MM.1S (cell line): ENCODE data around the gene STX1A.

Experiments used
- EZH2 ChIP-seq: fragments of 300-600 bp; sonication (generic); optimal IDR thresholded peaks from 2 replicates; pipeline ENCODE3; 2017; ENCODE audit warnings: low read depth, mild to moderate bottlenecking, antibody characterized with exemption, low read length, mixed read lengths
- TF ChIP-seq, protein P1 (sequence below): fragments of 300-600 bp; sonication (generic); IDR thresholded peaks from 2 replicates; pipeline ENCODE4 v1.5.1; 2016; ENCODE audit warnings: antibody characterized with exemption, low read length, mixed read lengths

DNA sequence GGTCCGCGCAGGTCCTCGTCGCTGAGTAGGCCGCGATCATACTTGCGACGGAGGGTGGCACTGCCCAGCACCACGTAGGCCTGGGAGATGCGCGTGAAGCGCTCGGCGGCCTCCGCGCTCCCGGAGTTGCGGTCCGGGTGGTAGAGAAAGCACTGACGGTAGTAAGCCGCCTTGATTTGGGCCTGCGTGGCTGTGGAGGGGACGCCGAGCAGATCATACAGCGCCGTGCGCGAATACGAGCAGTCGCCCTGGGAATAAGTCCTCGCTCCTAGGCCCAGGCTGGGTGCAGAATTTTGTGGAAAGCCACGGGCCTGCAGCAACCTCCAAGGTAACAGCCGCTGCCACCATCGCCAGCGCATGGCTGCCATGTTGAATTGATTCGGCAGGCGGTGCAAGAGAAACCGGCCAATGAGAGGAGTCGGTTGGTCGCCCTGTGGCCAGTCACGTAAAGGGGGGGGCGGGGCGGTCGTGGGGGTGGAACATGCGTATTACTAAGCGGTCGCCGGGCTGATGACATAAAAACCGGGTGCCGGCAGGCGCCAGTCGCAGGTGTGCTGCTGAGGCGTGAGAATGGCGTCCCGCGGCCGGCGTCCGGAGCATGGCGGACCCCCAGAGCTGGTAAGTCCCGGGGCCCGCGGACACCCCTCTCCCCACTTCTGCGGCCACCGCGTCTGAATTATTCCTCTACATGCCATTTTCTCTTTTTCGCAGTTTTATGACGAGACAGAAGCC is 36.2 kb downstream of the STX1A start, which contains the start of the genes BUD23 and DNAJC30:
- TF ChIP-seq, protein P1, sequence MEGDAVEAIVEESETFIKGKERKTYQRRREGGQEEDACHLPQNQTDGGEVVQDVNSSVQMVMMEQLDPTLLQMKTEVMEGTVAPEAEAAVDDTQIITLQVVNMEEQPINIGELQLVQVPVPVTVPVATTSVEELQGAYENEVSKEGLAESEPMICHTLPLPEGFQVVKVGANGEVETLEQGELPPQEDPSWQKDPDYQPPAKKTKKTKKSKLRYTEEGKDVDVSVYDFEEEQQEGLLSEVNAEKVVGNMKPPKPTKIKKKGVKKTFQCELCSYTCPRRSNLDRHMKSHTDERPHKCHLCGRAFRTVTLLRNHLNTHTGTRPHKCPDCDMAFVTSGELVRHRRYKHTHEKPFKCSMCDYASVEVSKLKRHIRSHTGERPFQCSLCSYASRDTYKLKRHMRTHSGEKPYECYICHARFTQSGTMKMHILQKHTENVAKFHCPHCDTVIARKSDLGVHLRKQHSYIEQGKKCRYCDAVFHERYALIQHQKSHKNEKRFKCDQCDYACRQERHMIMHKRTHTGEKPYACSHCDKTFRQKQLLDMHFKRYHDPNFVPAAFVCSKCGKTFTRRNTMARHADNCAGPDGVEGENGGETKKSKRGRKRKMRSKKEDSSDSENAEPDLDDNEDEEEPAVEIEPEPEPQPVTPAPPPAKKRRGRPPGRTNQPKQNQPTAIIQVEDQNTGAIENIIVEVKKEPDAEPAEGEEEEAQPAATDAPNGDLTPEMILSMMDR = no peak
- TF ChIP-seq EZH2 = no peak
